Measurements from ENCODE around the gene CEP135.
"Not testable (repeated sequence)": the region's sequence is repeated elsewhere in the genome, so short reads cannot be mapped to it uniquely, and the experiment has no call there.

CEP135 gene, protein sequence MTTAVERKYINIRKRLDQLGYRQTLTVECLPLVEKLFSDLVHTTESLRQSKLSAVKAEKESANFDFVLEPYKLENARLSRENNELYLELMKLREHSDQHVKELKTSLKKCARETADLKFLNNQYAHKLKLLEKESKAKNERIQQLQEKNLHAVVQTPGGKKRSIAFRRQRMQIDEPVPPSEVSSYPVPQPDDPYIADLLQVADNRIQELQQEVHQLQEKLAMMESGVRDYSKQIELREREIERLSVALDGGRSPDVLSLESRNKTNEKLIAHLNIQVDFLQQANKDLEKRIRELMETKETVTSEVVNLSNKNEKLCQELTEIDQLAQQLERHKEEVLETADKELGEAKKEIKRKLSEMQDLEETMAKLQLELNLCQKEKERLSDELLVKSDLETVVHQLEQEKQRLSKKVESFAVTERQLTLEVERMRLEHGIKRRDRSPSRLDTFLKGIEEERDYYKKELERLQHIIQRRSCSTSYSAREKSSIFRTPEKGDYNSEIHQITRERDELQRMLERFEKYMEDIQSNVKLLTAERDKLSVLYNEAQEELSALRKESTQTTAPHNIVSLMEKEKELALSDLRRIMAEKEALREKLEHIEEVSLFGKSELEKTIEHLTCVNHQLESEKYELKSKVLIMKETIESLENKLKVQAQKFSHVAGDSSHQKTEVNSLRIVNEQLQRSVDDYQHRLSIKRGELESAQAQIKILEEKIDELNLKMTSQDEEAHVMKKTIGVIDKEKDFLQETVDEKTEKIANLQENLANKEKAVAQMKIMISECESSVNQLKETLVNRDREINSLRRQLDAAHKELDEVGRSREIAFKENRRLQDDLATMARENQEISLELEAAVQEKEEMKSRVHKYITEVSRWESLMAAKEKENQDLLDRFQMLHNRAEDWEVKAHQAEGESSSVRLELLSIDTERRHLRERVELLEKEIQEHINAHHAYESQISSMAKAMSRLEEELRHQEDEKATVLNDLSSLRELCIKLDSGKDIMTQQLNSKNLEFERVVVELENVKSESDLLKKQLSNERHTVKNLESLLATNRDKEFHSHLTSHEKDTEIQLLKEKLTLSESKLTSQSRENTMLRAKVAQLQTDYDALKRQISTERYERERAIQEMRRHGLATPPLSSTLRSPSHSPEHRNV

GRCh38 chr4:55948726-55949481, at the start of gene CEP135:
Gene CEP135, plus strand, starts transcription at chr4:55948945. Its CDS starts 3,186 bp downstream, at chr4:55952131.
- DNase-seq: peak; percentile 90

GRCh38 chr4:55902677-55903076, 46.1 kb upstream of the CEP135 start:
- no peak for DNase-seq

GRCh38 chr4:55903577-55903976, 45.2 kb upstream of the CEP135 start:
- DNase-seq: no peak

DNA sequence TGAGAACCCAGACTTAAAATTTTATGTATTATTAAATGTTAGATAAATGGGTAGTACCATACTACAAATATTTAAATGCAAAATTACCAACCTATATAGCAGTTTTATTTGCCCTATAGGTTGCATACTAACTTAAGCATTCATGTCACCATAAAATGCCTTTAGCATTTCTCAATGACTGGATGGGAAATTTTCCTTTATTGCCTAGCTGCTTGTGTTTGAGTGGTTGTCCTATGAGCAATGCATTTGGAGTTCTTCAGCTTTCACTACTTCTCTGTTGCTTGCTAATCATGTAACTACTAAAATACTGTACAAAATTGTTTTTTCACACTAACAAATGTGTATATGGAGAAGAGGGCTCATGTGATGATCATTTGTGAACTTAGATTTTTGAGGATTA, 44.2 kb upstream of the CEP135 start:
- DNase-seq: no peak

GRCh38 chr4:55906323-55906722, 42.4 kb upstream of the CEP135 start:
- no peak for DNase-seq

DNA sequence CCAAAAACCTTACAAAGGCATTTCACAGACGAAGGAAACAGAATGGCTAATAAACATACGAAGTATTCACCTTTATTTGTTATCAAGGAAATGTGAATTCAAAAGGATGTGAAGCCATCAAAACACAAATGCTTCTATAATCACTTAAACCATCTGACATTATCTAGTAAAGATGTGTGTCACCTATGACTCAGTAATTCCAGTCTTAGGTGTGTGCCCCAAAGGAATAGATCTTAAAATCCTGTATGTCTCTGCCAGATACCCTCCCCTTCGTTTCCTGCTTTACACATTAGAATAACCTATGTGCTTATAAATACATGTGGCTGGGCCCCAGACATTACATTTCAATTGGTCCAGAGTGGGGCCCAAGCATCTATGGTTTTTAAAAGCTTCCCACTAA, 41.8 kb upstream of the CEP135 start:
- DNase-seq: no peak

DNA sequence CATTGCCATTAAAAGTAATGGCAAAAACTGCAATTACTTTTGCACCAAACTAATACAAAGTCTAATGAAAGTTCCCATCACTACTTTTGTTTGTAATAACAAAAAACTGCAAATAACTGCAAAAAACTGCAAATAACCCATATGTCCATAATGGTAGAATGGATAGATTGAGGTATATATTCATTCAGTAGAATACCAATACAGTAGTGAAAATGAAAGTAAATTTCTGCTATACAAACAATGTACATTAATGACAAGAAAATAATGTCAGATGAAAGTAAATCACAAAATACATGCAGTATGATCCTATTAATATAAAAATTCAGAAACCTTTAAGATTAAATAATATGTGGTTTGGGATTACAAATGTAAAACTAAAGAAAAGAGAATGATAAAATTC, 41.3 kb upstream of the CEP135 start:
- DNase-seq: no peak

DNA sequence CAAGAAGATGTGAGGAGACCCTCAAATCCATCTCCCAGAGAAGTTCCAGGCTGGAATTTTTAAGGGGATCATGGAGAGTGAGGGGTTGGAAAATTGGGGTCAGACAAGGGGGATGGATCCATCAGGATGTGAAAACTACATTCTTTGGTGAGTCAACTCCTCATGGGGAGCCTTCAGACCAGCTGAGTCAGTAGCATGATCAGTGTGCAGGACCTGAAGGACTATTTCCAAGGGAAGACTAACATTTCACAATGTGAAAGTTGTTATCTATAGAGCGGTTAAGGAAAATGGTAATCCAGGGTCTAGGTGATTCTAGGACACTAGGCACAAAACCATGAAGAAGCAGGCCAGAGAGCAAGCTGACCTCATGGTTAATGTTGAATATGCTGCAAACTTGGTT, 38.6 kb upstream of the CEP135 start:
- no peak for DNase-seq

GRCh38 chr4:55912249-55912648, 36.5 kb upstream of the CEP135 start:
- DNase-seq: peak; percentile 3

- DNase-seq: no peak
Measured at GRCh38 chr4:55920571-55920970, 28.2 kb upstream of the CEP135 start.

DNA sequence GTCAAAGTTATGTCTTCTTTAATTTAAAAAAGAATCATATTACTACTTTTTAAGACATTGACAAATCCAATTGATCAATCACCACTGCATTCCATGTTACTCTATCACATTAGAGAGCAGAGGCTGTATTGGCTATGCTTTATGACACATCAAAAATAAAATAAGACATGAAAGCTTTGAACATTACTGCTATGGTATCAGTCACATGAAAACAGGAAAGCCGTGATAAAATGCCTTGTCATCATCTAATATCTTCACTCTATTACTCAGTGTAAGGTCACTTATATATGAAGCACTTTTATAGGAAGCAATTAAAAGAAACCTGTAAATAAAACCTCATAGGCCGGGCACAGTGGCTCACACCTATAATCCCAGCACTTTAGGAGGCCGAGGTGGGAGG, 27.7 kb upstream of the CEP135 start:
- DNase-seq: no peak

DNA sequence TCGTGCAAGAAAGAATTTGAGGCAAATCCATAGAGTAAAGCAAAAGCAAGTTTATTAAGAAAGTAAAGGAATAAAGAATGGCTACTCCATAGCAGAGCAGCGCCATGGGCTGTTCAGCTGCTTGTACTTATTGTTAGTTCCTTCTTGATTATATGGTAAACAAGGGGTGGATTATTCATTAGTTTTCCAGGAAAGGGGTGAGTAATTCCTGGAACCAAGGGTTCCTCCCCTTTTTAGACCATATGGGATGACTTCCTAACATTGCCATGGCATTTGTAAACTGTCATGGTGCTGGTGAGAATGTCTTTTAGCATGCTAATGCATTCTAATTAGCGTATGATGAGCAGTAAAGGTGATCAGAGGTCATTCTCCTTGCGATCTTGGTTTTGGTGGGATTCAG, 23.5 kb upstream of the CEP135 start:
- no peak for DNase-seq

GRCh38 chr4:55926610-55927009, 22.1 kb upstream of the CEP135 start:
- no peak for DNase-seq

DNA sequence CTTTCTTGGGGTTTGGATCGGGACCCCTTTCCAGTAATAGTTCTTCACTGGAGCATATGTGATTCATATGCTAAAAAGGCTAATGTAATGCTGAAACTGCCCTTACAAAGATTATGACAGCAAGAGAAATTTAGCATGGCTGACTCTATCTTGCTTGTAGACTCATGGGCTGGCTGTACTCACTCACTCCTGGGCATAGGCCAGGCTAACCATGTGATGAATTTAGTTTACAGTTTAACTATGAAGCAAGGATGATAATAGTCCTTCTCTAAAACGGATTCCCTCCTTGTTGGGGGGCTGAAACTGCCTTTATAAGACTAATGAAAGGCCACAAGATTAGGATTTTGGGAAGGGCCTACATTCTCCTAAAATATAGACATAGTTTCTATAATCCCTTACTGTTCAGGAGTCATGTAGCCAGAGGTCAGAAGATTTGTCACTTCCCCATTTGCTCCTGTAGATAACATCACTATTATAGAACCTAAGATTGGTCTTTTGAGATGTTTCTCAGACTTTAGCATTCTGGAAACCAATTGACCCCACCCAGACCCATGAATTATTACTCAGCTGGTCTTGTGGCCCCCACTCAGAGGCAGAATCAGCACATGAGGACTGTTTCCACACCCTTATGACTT, 20.8 kb upstream of the CEP135 start:
- DNase-seq: no peak

DNA sequence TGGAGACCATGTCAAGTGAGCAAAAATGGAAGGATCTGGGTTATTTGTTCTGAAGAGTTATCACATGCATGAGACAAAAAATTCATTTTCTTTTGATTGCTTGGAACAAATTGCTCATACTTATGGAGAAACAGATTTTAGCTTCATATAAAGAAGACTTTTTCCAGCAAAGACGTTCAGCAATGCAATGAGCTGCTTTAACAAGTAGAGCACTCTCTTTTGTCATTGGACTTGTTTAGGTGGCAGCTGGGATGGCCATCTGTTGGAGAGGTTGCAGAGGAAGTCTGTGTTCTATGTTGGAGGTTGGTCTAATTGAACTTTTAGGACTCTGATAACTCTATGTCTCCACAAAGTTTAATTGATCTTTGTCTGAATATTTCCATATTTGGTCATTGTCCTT, 19.9 kb upstream of the CEP135 start:
- DNase-seq: no peak

DNA sequence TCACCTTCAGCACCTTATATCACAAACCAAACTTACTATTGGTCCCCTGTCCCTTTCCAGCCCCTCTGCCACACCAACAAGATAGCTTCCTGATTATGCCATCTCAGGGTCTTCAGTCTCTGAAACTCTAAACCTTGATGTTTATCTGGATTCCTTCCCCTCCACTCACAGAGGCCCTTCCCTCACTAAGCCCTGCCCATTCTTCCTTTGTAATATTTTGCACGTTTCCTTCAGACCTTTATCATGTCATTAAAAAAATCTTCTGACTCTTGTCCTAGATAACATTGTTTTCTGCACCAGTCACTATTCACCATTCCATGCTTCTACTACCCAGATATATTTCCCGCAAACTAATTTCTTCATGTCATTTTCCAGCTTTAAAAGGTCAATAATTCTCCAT, 17.7 kb upstream of the CEP135 start:
- DNase-seq: no peak

DNA sequence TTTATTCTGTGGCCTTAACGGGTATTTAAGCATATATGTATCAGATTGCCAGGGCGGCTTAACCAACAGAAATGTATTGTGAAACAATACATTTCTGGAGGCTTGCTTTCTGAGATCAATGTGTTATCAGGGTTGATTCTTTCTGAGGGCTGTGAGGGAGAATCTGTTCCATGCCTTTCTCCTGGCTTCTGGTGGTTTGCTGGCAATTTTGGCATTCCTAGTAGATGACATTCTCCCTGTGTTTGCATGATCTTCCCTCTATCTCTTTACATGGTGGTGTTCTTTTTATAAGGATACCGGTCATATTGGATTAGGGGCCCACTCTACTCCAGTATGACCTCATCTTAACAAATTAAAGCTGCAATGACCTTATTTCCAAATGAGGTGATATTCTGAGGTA, 16.9 kb upstream of the CEP135 start:
- DNase-seq: no peak

DNA sequence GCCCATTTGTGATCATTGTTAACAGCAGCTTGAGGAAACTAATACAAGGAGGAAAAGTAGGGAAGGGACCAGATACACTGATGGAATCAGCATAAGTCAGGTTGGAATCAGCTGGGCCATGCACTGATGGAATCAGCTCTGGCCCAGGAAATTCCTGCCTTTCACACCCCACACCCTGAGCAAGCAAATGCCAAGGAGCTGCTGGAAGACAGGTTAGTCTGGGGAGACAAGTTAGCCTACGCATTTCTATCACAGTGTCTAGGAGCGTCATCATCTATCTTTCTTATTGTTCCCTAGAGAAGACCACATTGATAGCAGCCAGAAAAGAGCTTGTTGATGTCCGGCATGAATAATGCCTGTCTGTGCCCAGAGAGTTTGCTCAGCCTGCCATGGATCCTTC, 16.2 kb upstream of the CEP135 start:
- DNase-seq: no peak

- DNase-seq: no peak
Measured at GRCh38 chr4:55933611-55934010, 15.1 kb upstream of the CEP135 start.

GRCh38 chr4:55935907-55936306, 12.8 kb upstream of the CEP135 start:
- not testable (repeated sequence) for DNase-seq

- no peak for DNase-seq
Measured at GRCh38 chr4:55938481-55938880, 10.3 kb upstream of the CEP135 start.

- no peak for DNase-seq
Measured at GRCh38 chr4:55939421-55939820, 9.3 kb upstream of the CEP135 start.

Data from RPMI8226 (cell line).